ENCODE data around the gene CDC34.

The CDC34 gene

DNA sequence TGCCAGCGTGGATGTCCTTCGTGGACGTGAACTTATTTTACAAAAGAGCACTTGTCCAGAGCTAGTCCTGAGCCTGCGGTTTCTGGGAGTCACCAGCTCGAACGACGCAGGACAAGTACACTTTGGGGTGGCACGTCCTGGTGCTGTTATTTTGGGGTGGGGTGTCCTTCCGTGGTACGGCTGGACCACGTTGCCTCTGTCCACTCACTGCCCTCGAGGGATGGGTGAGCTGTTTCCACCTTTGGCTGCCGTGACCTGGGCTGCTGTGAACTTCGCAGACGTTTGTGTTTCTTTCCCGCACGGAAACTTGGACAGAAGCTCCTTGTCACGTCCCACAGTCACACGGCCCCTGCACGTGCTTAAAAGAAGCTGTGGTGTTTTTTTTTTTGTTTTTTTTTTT lies 23.3 kb downstream of the CDC34 start:
- no peak for TF ChIP-seq TAF1 (IDR thresholded peaks at IDR 0.05; ENCODE audit: borderline replicate concordance, low read depth, low read length)
- no peak for TF ChIP-seq POLR2AphosphoS5 (IDR thresholded peaks at IDR 0.05; ENCODE audit: low read depth, low read length)
- no peak for TF ChIP-seq POLR2A (IDR thresholded peaks at IDR 0.05; ENCODE audit: low read depth, low read length)
- no peak for DNase-seq (ENCODE audit: insufficient read length)
- no peak for FAIRE-seq

DNA sequence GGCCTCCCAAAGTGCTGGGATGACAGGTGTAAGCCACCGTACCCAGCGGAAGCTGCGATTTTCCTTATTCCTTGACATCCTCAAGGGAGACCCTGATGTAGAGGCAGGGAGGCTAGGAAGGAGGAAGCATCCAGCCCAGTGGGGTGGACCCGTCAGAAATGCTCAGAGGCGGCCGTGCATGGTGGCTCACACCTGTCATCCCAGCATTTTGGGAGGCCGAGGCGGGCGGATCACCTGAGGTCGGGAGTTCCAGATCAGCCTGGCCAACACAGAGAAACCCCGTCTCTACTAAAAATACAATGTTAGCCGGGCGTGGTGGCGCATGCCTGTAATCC lies 23.9 kb downstream of the CDC34 start:
- DNase-seq (ENCODE audit: insufficient read length) = no peak
- no peak for TF ChIP-seq POLR2A (IDR thresholded peaks at IDR 0.05; ENCODE audit: low read depth, low read length)
- TF ChIP-seq TAF1 (IDR thresholded peaks at IDR 0.05; ENCODE audit: borderline replicate concordance, low read depth, low read length) = no peak
- no peak for TF ChIP-seq POLR2AphosphoS5 (IDR thresholded peaks at IDR 0.05; ENCODE audit: low read depth, low read length)
- FAIRE-seq = no peak

DNA sequence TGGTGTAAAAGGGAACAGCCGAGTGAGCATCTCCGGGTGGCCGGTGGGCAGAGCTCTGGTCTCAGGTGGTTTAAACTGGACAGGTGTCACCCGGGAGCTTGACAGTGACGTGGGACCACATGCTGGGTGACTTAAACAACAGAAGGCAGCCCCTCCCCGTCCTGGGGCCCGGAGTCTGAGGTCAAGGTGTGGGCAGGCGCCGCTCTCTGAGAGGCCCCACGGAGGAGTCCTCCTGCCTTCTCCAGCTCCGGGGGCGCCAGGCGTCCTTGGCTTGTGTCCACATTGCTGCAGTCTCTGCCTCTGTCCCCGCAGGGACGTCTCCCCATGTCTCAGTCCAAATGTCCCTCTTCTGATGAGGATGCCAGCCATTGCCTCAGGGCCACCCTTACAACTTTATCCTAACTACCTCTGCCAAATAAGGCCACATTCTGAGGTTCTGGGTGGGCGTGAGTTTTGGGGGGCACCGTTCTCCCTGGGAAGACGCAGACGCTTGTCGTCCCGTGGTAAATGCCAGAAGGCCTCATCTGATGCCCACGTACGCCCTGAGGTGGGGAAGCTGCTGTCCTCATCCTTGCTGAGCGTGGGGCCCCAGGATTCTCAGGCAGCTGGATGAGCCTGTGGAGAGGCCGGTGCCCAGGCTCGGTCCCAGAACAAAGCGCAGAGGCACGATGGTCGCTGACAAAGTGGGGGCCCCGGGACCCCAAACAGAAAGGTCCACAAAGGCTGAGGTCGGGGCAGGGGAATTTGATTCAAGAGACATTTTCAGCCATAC lies 25.2 kb downstream of the CDC34 start:
- DNase-seq (ENCODE audit: insufficient read length) = no peak
- TF ChIP-seq POLR2AphosphoS5 (IDR thresholded peaks at IDR 0.05; ENCODE audit: low read depth, low read length) (no peak), TAF1 (IDR thresholded peaks at IDR 0.05; ENCODE audit: borderline replicate concordance, low read depth, low read length) (no peak), POLR2A (IDR thresholded peaks at IDR 0.05; ENCODE audit: low read depth, low read length) (no peak)
- FAIRE-seq = no peak

DNA sequence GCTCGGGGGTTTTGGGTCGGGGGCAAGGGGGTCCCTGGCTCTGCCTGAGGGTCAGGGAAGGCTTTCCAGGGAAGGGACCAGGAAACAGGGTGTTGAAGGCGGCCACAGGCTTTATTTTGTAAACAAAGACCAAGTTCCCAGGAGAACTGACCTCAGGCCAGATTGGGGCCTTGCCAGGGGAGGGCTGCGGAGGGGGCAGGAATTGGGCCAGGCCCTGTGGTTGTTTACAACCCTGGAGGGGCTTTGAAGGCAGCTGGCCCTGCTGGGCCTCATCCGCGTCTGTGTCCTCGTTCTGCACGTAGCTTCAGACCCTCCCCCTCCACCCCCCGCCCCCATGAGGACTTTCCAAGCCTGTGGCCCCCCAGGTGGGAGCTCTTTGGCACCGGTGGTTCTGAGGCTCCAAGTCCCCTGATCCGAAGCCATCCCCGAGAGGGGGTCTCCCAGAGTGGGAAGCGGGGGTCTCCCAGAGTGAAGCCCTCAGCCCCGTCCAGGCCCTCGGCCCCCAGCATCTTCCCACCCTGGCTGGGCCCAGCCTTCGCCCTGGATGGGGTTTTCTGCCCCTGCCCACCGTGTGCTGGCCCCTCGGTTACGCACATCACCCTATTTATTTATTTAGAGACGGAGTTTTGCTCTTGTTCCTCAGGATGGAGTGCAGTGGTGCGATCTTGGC lies 27.3 kb downstream of the CDC34 start:
- DNase-seq (ENCODE audit: insufficient read length) (no peak), FAIRE-seq (no peak)
- TF ChIP-seq TAF1 (IDR thresholded peaks at IDR 0.05; ENCODE audit: borderline replicate concordance, low read depth, low read length) (no peak), POLR2AphosphoS5 (IDR thresholded peaks at IDR 0.05; ENCODE audit: low read depth, low read length) (no peak), POLR2A (IDR thresholded peaks at IDR 0.05; ENCODE audit: low read depth, low read length) (no peak)

DNA sequence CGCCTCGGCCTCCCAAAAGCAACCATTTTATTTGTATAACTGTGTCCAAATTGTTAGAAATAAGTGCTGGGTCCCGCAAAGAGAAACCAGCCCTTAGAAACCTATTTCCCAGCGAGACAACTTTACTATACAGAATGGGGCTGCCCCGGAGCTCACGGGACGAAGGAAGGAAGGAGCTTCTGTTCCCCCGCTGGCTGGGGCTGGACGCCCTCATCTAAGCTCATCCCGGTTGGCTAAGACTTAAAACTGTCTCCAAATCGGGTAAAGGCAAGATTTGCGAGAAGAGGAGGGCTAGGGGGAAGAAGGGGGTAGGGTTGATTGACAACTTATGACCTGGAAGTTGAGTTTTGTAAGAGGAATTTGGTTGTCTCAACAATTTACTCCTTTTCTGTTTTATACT lies 28.6 kb downstream of the CDC34 start:
- TF ChIP-seq POLR2A (IDR thresholded peaks at IDR 0.05; ENCODE audit: low read depth, low read length) (no peak), TAF1 (IDR thresholded peaks at IDR 0.05; ENCODE audit: borderline replicate concordance, low read depth, low read length) (no peak), POLR2AphosphoS5 (IDR thresholded peaks at IDR 0.05; ENCODE audit: low read depth, low read length) (no peak)
- no peak for FAIRE-seq
- DNase-seq (ENCODE audit: insufficient read length) = no peak

DNA sequence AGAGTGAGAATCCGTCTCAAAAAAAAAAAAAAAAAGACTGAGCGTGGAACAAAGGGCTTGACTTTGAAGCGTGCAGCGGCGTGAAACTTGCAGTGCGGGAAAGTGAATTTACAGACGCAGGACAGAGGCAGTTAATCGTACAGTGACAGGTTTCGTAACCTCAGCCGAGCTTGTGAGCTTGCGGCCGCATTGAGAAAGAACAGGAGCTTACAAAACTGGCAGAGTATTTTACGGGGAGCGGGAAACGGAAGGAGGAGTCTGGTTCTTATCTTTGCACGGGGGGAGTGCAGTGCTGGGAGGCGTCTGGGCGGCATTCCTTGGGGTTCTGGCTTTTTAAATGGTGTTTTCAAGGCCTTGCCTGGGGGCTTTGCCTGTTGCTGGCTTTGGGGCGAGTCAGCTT lies 34.8 kb downstream of the CDC34 start:
- TF ChIP-seq POLR2AphosphoS5 (IDR thresholded peaks at IDR 0.05; ENCODE audit: low read depth, low read length) (no peak), POLR2A (IDR thresholded peaks at IDR 0.05; ENCODE audit: low read depth, low read length) (no peak), TAF1 (IDR thresholded peaks at IDR 0.05; ENCODE audit: borderline replicate concordance, low read depth, low read length) (no peak)
- no peak for FAIRE-seq
- DNase-seq (ENCODE audit: insufficient read length) = no peak

DNA sequence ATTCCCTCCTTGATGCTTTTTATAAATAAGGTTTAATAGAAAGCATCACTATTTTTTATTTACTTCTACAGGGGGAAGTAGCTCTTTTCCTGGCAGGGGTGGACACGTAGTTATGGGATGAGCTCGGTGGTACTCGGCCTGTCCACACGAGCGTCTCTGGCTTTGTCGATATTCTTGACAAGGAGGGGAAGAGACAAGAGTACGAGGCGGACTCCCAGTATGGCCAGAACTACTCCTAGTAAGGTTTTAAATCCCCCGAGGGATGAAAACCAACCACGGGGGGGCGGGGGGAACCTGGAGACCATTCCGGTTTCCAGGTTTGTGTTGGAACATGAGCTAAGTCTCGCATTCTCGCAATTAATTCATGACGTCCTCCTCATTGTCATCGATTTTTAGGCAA lies 35.3 kb downstream of the CDC34 start:
- DNase-seq (ENCODE audit: insufficient read length) (no peak), FAIRE-seq (no peak)
- no peak for TF ChIP-seq TAF1 (IDR thresholded peaks at IDR 0.05; ENCODE audit: borderline replicate concordance, low read depth, low read length)
- no peak for TF ChIP-seq POLR2AphosphoS5 (IDR thresholded peaks at IDR 0.05; ENCODE audit: low read depth, low read length)

DNA sequence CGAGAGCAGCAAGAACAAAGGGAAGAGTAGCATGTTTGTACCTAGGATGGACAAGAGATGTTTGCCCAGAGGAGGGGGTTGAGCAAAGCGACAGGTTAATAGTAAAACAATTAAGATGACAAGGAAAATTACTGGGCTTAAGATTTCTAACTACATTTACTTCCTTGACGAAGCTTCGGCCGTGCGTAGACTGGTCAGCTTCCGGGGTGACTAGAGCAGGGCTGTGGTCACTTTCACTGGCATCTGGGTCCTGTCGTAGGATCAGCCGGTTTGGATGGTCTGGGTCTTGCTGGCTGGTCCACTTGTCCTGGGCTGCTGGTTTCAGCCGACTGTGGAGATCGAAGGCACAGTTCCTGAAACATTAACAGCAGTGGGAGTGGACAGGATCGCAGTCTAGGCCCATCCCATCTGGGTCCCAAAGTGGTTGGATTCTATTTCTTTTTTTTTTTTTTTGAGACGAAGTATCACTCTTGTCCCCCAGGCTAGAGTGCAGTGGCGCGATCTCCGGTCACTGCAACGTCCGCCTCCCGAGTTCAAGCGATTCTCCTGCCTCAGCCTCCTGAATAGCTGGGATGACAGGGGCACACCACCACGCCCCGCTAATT lies 35.8 kb downstream of the CDC34 start:
- DNase-seq (ENCODE audit: insufficient read length) (no peak), FAIRE-seq (no peak)
- TF ChIP-seq POLR2AphosphoS5 (IDR thresholded peaks at IDR 0.05; ENCODE audit: low read depth, low read length) (no peak), POLR2A (IDR thresholded peaks at IDR 0.05; ENCODE audit: low read depth, low read length) (no peak), TAF1 (IDR thresholded peaks at IDR 0.05; ENCODE audit: borderline replicate concordance, low read depth, low read length) (no peak)

DNA sequence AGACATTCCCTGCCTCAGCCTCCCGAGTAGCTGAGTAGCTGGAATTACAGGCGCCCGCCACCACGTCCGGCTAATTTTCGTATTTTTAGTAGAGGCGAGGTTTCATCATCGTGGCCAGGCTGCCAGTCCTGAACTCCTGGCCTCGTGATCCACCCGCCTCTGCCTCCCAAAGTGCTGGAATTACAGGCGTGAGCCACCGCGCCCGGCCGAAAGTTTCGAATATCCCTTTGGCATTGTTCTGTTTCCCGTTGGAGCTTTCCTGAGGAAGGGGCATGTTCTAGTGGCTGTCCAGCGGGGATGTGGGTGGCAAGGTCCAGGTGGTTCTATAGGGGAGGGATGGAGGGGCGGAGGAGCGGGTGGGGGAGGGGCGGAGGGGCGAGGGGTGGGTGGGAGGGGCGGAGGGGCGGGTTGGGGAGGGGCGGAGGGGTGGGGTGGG lies 38.7 kb downstream of the CDC34 start:
- TF ChIP-seq TAF1 (IDR thresholded peaks at IDR 0.05; ENCODE audit: borderline replicate concordance, low read depth, low read length) (no peak), POLR2A (IDR thresholded peaks at IDR 0.05; ENCODE audit: low read depth, low read length) (no peak), POLR2AphosphoS5 (IDR thresholded peaks at IDR 0.05; ENCODE audit: low read depth, low read length) (no peak)
- DNase-seq (ENCODE audit: insufficient read length) = no peak
- no peak for FAIRE-seq

DNA sequence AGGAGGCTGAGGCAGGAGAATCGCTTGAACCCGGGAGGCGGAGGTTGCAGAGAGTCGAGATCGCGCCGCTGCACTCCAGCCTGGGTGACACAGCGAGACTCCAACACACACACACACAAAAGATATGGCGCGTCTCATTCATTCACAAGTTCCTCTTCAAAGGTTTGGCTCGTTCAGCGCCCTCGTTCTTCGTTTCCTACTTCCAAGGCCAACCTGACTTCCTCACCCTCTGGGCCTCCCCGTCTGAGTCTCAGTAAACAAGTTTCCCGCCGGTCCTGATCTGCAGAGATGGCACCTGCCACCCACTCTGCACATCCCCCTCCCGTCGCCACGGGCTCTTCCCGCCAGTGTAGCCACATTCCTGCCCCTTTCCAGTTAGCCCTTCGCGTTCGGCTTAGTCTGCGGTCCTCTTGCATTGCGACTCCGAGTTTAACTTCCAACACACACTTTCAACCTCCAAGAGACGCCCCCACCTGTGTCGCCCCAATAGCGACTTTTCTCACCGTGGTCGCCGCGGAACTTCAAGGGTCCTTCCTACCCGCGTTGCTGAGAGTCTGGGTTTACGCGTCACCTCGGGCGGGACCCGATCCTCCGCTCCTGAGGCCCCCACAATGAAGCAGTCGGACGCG lies 39.5 kb downstream of the CDC34 start:
- FAIRE-seq = peak; percentile 24
- no peak for DNase-seq (ENCODE audit: insufficient read length)
- no peak for TF ChIP-seq TAF1 (IDR thresholded peaks at IDR 0.05; ENCODE audit: borderline replicate concordance, low read depth, low read length)

DNA sequence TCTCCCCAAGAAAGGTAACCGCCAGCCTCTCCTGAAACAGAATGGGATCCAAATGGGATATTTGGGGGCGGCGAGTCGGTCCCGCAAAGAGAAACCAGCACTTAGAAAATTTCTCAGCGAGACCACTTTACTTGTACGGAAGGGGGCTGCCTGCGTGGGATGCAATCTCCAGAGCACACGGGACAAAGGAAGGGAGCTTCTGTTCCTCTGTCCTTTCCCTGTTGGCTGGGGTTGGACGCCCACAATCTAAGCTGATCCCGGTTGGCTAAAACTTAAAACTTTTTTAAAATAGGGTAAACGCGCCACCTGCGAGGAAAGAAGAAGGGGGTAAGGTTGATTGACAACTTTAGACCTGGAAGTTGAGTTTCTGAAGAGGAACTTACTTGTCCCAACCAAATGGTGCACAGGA lies 40.0 kb downstream of the CDC34 start:
- FAIRE-seq = no peak
- TF ChIP-seq TAF1 (IDR thresholded peaks at IDR 0.05; ENCODE audit: borderline replicate concordance, low read depth, low read length) (no peak), POLR2A (IDR thresholded peaks at IDR 0.05; ENCODE audit: low read depth, low read length) (no peak), POLR2AphosphoS5 (IDR thresholded peaks at IDR 0.05; ENCODE audit: low read depth, low read length) (no peak)
- no peak for DNase-seq (ENCODE audit: insufficient read length)

Data from GM12892 (cell line).